GM12878 (cell line): ENCODE results near the gene SCLY. TPM values are rescaled to one million over a fixed set of nuclear protein-coding genes. Genes with fewer than 3 reads are reported as not detected.

Experiments
- ATAC-seq: fragments of 200-7000 bp; cut with Tn5 transposase; 3 replicates; pipeline ENCODE4 v1.9.1; 2020; ENCODE audit warnings: mild to moderate bottlenecking, moderate library complexity
- BruUV-seq: library from RNA; stranded (reverse); fragments of 400-500 nt; replicated peaks from 2 replicates; lab custom pipeline; 2021; lab: Mats Ljungman, UMichigan
- CTCF ChIA-PET: fragments of 300-600 bp; sonication (Branson Sonifier 250); formaldehyde crosslinking; extraction: SDS; loops from one replicate; lab custom pipeline; 2021; ENCODE audit warnings: inconsistent platforms; lab: Yijun Ruan, JAX
- POLR2A ChIA-PET: fragments of 350-600 bp; formaldehyde crosslinking; extraction: SDS; loops from one replicate; lab custom pipeline; 2021; ENCODE audit warnings: inconsistent platforms; lab: Charles Lee
- RAD21 ChIA-PET: fragments of 300-600 bp; sonication (Branson Sonifier 250); formaldehyde crosslinking; loops from one replicate; lab custom pipeline; 2023; ENCODE audit warnings: antibody characterized with exemption; ENCODE audit not compliant: unreplicated experiment; lab: Charles Lee
- SMC1A ChIA-PET: fragments of 300-600 bp; sonication (Branson Sonifier 250); formaldehyde crosslinking; loops from one replicate; lab custom pipeline; 2023; ENCODE audit not compliant: unreplicated experiment, uncharacterized antibody; lab: Charles Lee
- DNase-seq: peaks from one replicate; pipeline ENCODE4 v3.0.0-alpha.2; 2011; ENCODE audit warnings: low read depth, low spot score
- FAIRE-seq: peaks from 3 replicates; lab custom pipeline; 2011; peaks lifted over from hg19 to GRCh38; lab: Jason Lieb, UNC
- H2AFZ ChIP-seq: 2 replicates; pipeline ENCODE4 v1.6.0; 2011; ENCODE audit warnings: low read depth, low read length, control low read depth; ENCODE audit not compliant: control insufficient read depth
- H3K27ac ChIP-seq: 2 replicates; pipeline ENCODE4 v1.5.1; 2011; ENCODE audit warnings: control low read depth; ENCODE audit not compliant: control insufficient read depth, insufficient read depth
- H3K27me3 ChIP-seq, 2 experiments: replicated peaks in 1 of 2; 2 replicates each; pipeline versions ENCODE4 v1.6.0 to v1.6.1; 2011; ENCODE audit warnings: low read length in 1 of 2; ENCODE audit not compliant: control insufficient read depth in 2 of 2, insufficient read depth in 2 of 2
- H3K36me3 ChIP-seq, 2 experiments: 2 replicates each; pipeline ENCODE4 v1.5.1; 2011; ENCODE audit warnings: low read length in 1 of 2; ENCODE audit not compliant: control insufficient read depth in 2 of 2, insufficient read depth in 2 of 2
- H3K4me1 ChIP-seq: 2 replicates; pipeline ENCODE4 v1.6.1; 2011; ENCODE audit warnings: mild to moderate bottlenecking, low read length, moderate library complexity, mixed read lengths; ENCODE audit not compliant: control insufficient read depth, insufficient read depth
- H3K4me2 ChIP-seq: 2 replicates; pipeline ENCODE4 v1.6.0; 2011; ENCODE audit warnings: control low read depth; ENCODE audit not compliant: control insufficient read depth, insufficient read depth
- H3K4me3 ChIP-seq: fragments of 200-600 bp; sonication (generic); 2 replicates; pipeline ENCODE4 v1.5.1; 2016
- H3K79me2 ChIP-seq: 2 replicates; pipeline ENCODE4 v1.6.0; 2011; ENCODE audit warnings: low read length; ENCODE audit not compliant: control insufficient read depth, insufficient read depth
- H3K9ac ChIP-seq: 2 replicates; pipeline ENCODE4 v1.8.0; 2011; ENCODE audit warnings: low read length, control low read depth, mixed read lengths; ENCODE audit not compliant: control insufficient read depth, insufficient read depth
- H3K9me3 ChIP-seq: replicated peaks from 3 replicates; pipeline ENCODE4 v1.5.1; 2011; ENCODE audit warnings: mild to moderate bottlenecking, low read length; ENCODE audit not compliant: control insufficient read depth, insufficient read depth
- H4K20me1 ChIP-seq: 2 replicates; pipeline ENCODE4 v1.6.0; 2011; ENCODE audit not compliant: control insufficient read depth, insufficient read depth
- ATF3 ChIP-seq: IDR thresholded peaks from 2 replicates; pipeline ENCODE4 v1.6.1; 2011; ENCODE audit warnings: low read depth, mild to moderate bottlenecking, low read length, moderate library complexity, borderline replicate concordance; ENCODE audit errors: extremely low read depth
- CREM ChIP-seq: IDR thresholded peaks from 2 replicates; pipeline ENCODE4 v1.6.1; 2014; ENCODE audit warnings: antibody characterized with exemption, low read depth
- HDGF ChIP-seq: fragments of 450-650 bp; IDR thresholded peaks from 2 replicates; pipeline ENCODE4 v1.6.1; 2016; ENCODE audit warnings: antibody characterized with exemption
- MTA3 ChIP-seq: IDR thresholded peaks from 2 replicates; pipeline ENCODE4 v1.6.1; 2012; ENCODE audit warnings: low read length, inconsistent platforms, borderline replicate concordance
- PBX3 ChIP-seq: IDR thresholded peaks from 2 replicates; pipeline ENCODE4 v1.6.1; 2011; ENCODE audit warnings: mild to moderate bottlenecking, low read depth, low read length, moderate library complexity; ENCODE audit not compliant: insufficient replicate concordance
- ZSCAN29 ChIP-seq: fragments of 450-650 bp; IDR thresholded peaks from 2 replicates; pipeline ENCODE4 v1.6.1; 2017; ENCODE audit warnings: mild to moderate bottlenecking, moderate library complexity
- WGBS: methylation state at CpG from one replicate; pipeline ENCODE4 v1.1.6; 2016; ENCODE audit warnings: low lambda C conversion rate; ENCODE audit not compliant: insufficient replicate concordance, insufficient coverage; ENCODE audit errors: missing lambda C conversion rate; 5-methylcytosine and 5-hydroxymethylcytosine counted together
- in situ Hi-C: fragments of 300-500 bp; cut with MboI; formaldehyde crosslinking; loops from 9 replicates; pipeline ENCODE4 v1.14.3; 2018; ENCODE audit warnings: mixed read lengths
- intact Hi-C: fragments of 100-400 bp; cut with micrococcal nuclease; formaldehyde crosslinking; loops from one replicate; pipeline ENCODE4 v1.14.2; 2022; ENCODE audit not compliant: unreplicated experiment
- polyA plus RNA-seq, 11 experiments: library from polyadenylated mRNA; depleted of rRNA in 4 of 11; unstranded in 6 of 11; stranded (reverse) in 5 of 11; fragments of >200 nt; fragmentation: Nextera tagmentation in 4 of 11; fragmentation: Illumina TruSeq in 1 of 11; extraction: Ambion mirVana in 4 of 11; extraction: Trizol in 1 of 11; gene quantifications; 1 replicate in 1 of 11; 2 replicates in 10 of 11; pipeline versions ENCODE4 v1.2.1 to v1.2.3, GENCODE V29; 2011 to 2016; ENCODE audit warnings: inconsistent platforms in 2 of 11, missing spikeins in 2 of 11, low read depth in 1 of 11
- total RNA-seq, 4 experiments: library from RNA; depleted of rRNA in 3 of 4; stranded (reverse); fragments of >200 nt in 3 of 4; fragmentation: Illumina TruSeq in 1 of 4; extraction: Trizol in 1 of 4; gene quantifications; 2 replicates each; pipeline versions ENCODE4 v1.2.1 to v1.2.3, GENCODE V29; 2013 to 2021

The SCLY gene
- total and polyA plus RNA-seq, 10 of the 15 experiments (the other 5 are each of a cell fraction or from before 2014, with no cell fraction given) = 3.3 to 49.1 (median 32.3) TPM

- no peak for TF ChIP-seq PBX3
- no peak for TF ChIP-seq MTA3
- TF ChIP-seq ATF3 = no peak
- no peak for TF ChIP-seq CREM
- no peak for TF ChIP-seq ZSCAN29
- TF ChIP-seq HDGF = no peak
- intact Hi-C loops (no loop called here), in situ Hi-C loops (no loop called here)
- DNase-seq (no peak), FAIRE-seq (no peak), ATAC-seq (no peak)
- Histone ChIP-seq H3K4me2 (no peak overlapping the region), H3K4me1 (peaks cover 11% of the 10 kb centered on the region), H3K27me3 (no peaks in the 10 kb centered on the region), H3K79me2 (no peaks in the 10 kb centered on the region), H4K20me1 (no peaks in the 10 kb centered on the region), H3K36me3 (peaks cover 0 to 2% of the 10 kb centered on the region in 2 experiments; a peak in 1 of 4 replicates), H3K27ac (no peak overlapping the region), H2AFZ (no peak overlapping the region), H3K4me3 (no peak overlapping the region), H3K9me3 (no peaks in the 10 kb centered on the region), H3K9ac (no peak overlapping the region)
- ChIA-PET CTCF (no interaction called here), RAD21 (no interaction called here), POLR2A (interaction anchor here (0.5 to 1.9 kb wide), 3 partner anchors 9 to 395 kb away, joined by 3 to 13 read pairs (median 5); no protein-coding TSS in a partner anchor), SMC1A (interaction anchor here (2.0 to 2.3 kb wide), 2 partner anchors 9 to 12 kb away, joined by 7 to 8 read pairs; no protein-coding TSS in a partner anchor)
- no TSS peak for BruUV-seq
- 74% methylated on average over 10 of the region's 10 CpGs for WGBS
Measured at GRCh38 chr2:238099714-238100048, 38.9 kb downstream of the SCLY start.
